MCF 10A (cell line): ENCODE data around the gene SCN1B. TPM values are rescaled to one million over a fixed set of nuclear protein-coding genes. Genes with fewer than 3 reads are reported as not detected.

Source experiments
- BruUV-seq: library from RNA; stranded (reverse); fragments of 400-500 nt; replicated peaks from 2 replicates; lab custom pipeline; 2021; lab: Mats Ljungman, UMichigan
- CTCF ChIA-PET: fragments of 300-600 bp; sonication (Branson Sonifier 250); formaldehyde crosslinking; extraction: SDS; loops from one replicate; lab custom pipeline; 2021; ENCODE audit warnings: antibody characterized with exemption, inconsistent platforms; lab: Yijun Ruan, JAX
- POLR2A ChIA-PET: fragments of 300-600, 350-650 bp; sonication (Branson Sonifier 250); formaldehyde crosslinking; extraction: SDS; loops from one replicate; lab custom pipeline; 2020; ENCODE audit warnings: antibody characterized with exemption, inconsistent platforms; lab: Yijun Ruan, JAX
- DNase-seq: peaks from one replicate; pipeline ENCODE4 v3.0.0-alpha.2; 2018; ENCODE audit not compliant: unreplicated experiment
- H3K27ac Mint-ChIP-seq: one replicate; pipeline ENCODE4 v1.8.0; 2022; ENCODE audit warnings: mild to moderate bottlenecking, low read depth, mixed read lengths; ENCODE audit not compliant: unreplicated experiment
- H3K27me3 Mint-ChIP-seq: one replicate; pipeline ENCODE4 v1.8.0; 2022; ENCODE audit warnings: mixed read lengths; ENCODE audit not compliant: insufficient read depth, unreplicated experiment
- H3K36me3 Mint-ChIP-seq: one replicate; pipeline ENCODE4 v1.8.0; 2022; ENCODE audit warnings: mild to moderate bottlenecking, moderate library complexity, mixed read lengths; ENCODE audit not compliant: insufficient read depth, unreplicated experiment
- H3K4me1 Mint-ChIP-seq: one replicate; pipeline ENCODE4 v1.8.0; 2022; ENCODE audit warnings: mixed read lengths; ENCODE audit not compliant: insufficient read depth, unreplicated experiment
- H3K4me3 Mint-ChIP-seq: one replicate; pipeline ENCODE4 v1.8.0; 2022; ENCODE audit warnings: mild to moderate bottlenecking, moderate library complexity, mixed read lengths; ENCODE audit not compliant: unreplicated experiment
- H3K9me3 Mint-ChIP-seq: one replicate; pipeline ENCODE4 v1.8.0; 2022; ENCODE audit warnings: mixed read lengths; ENCODE audit not compliant: unreplicated experiment
- intact Hi-C: fragments of 100-400 bp; cut with micrococcal nuclease; formaldehyde crosslinking; loops from 2 replicates; pipeline ENCODE4 v1.14.1; 2022
- total RNA-seq: library from RNA; stranded (reverse); gene quantifications from 2 replicates; pipeline ENCODE4 v1.2.3, GENCODE V29; 2022
- TF ChIP-seq, protein P1 (sequence below): fragments of 200-600 bp; IDR thresholded peaks from one replicate; pipeline ENCODE4 v1.8.0; 2022; ENCODE audit warnings: antibody characterized with exemption, mild to moderate bottlenecking; ENCODE audit not compliant: unreplicated experiment

The SCN1B gene
- total RNA-seq, 1 experiment from 2014 or later = 0.19 TPM

DNA sequence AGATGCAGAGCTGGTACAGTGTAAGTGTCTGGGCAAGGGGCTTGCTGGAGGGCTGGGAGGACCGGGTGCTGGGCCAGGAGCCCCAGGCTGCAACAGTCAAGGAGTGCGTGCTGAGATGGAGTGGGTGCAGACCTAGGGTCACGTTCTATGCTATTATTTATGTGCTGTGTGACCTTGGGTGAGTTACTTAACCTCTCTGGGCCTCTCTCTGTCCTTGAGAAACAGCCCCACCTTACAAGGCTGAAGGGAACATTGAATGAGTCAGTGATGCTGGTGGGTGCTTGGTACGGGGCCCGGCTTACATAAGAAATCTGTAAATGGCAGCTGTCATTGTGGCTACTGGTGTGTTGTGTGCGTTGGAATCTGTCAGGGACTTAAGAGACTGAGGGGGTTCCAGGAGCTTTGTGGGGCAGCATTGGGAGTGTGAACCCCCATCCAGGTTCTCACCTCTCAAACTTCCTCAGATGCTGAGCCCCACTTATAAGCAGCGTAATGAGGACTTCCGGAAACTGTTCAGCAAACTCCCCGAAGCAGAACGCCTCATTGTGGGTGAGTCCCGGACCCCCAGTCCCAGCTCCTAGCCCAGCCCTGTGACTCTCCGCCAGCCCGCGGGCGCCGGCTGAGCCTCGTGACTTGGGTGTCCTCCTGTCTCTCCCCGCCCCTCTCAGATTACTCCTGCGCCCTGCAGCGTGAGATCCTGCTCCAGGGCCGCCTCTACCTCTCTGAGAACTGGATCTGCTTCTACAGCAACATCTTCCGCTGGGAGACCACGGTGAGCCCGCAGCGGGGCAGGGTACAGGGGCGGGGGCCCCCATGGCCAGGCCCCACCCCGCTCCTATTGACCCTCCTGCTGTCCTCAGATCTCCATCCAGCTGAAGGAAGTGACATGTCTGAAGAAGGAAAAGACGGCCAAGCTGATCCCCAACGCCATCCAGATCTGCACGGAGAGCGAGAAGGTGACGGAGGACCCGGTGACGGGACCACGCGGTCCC lies 20.6 kb upstream of the SCN1B start:
- Mint-ChIP-seq H3K4me3 (no peak overlapping the region), H3K27me3 (no peaks in the 10 kb centered on the region), H3K36me3 (peaks cover 52% of the 10 kb centered on the region), H3K4me1 (peaks cover 6% of the 10 kb centered on the region), H3K27ac (no peak overlapping the region), H3K9me3 (no peaks in the 10 kb centered on the region)
- no TSS peak for BruUV-seq
- ChIA-PET POLR2A (interaction anchor here (2.7 kb wide), 1 partner anchor 10 kb away, joined by 9 read pairs; the partner anchor contains the start of gene GRAMD1A), CTCF (interaction anchor here (0.6 to 1.8 kb wide), 4 partner anchors 33 to 105 kb away, joined by 3 to 5 read pairs (median 4); no protein-coding TSS in a partner anchor)
- intact Hi-C loops = no loop called here
- DNase-seq = no peak
- TF ChIP-seq, protein P1, sequence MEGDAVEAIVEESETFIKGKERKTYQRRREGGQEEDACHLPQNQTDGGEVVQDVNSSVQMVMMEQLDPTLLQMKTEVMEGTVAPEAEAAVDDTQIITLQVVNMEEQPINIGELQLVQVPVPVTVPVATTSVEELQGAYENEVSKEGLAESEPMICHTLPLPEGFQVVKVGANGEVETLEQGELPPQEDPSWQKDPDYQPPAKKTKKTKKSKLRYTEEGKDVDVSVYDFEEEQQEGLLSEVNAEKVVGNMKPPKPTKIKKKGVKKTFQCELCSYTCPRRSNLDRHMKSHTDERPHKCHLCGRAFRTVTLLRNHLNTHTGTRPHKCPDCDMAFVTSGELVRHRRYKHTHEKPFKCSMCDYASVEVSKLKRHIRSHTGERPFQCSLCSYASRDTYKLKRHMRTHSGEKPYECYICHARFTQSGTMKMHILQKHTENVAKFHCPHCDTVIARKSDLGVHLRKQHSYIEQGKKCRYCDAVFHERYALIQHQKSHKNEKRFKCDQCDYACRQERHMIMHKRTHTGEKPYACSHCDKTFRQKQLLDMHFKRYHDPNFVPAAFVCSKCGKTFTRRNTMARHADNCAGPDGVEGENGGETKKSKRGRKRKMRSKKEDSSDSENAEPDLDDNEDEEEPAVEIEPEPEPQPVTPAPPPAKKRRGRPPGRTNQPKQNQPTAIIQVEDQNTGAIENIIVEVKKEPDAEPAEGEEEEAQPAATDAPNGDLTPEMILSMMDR = no peak

DNA sequence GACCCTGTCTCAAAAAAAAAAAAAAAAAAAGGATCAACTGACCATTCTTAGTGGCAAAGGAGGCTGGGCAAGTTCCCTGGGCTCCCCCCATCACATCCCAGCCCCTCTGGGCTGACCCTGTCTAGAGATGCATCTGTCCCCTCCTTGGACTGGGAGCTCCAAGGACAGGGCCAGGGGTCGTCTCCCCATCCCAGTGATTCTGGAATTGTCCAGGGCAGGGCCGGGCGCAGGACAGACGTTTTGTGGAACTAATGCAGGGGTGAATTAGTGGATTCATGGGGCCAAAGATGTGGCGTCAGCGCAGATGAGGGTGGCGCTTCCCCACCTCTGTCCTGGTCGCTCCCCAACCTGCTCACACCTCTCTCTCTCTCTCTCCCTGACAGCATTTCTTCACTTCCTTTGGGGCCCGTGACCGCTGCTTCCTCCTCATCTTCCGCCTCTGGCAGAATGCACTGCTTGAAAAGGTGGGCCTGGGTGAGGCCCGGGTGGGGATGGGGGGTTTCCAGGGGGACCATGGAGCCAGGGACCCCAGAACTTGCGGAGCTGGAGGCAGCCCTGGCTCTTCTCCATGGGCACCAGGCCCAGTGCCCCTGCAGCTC lies 19.1 kb upstream of the SCN1B start:
- CTCF ChIA-PET = interaction anchor here (0.6 to 4.6 kb wide), 6 partner anchors 10 to 744 kb away, joined by 3 to 45 read pairs (median 3); no protein-coding TSS in a partner anchor
- DNase-seq = no peak
- BruUV-seq = no TSS peak
- Mint-ChIP-seq H3K36me3 (peaks cover 51% of the 10 kb centered on the region), H3K4me3 (no peak overlapping the region), H3K4me1 (peaks cover 6% of the 10 kb centered on the region), H3K9me3 (no peaks in the 10 kb centered on the region), H3K27ac (no peak overlapping the region), H3K27me3 (no peaks in the 10 kb centered on the region)
- TF ChIP-seq, protein P1 = no peak
- POLR2A ChIA-PET = interaction anchor here (2.7 kb wide), 1 partner anchor 11 kb away, joined by 9 read pairs; the partner anchor contains the start of gene GRAMD1A
- intact Hi-C loops = no loop called here

DNA sequence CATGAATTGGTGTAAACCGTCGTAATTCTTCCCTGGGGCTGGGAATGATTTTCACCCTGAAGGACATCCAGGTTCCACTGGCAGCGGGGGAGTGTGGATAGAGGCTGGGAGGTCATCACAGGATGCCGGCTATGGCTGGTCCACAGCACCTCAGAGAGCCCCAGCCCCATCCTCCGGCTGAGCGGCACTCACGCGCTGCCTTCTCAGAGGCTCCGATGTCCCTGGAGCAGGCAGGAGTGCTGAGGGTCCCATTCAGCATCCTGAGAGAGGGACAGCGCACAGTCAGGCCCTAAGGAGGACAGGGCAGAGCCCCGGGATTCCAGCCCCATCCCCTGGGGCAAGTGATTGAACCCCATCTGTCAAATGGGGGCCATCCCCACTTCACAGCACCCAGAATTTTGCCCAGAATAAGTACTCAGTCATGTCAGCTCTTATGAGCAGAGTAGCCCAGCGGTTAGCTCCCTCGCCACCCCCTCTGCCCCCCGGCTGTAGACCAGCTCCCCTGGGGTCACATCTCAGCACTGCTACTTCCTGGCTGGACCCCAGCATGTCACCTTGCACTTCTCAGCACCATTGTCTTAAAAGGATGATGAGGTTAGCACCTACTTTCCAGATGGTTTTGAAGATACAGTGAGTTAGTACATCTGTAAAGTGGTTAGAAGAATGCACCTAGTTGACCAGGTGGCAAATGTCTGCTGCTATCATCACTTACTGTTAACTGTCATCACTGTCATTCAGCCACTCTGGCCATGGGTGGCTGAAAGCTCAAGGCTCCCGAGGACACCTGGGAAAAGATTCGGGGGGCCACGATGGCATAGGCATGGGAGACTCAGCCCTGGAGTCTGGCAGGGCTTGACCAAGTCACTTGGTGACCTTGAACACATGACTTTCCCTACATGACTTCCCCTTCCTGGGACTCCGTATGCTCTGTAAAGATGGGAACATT lies 18.3 kb upstream of the SCN1B start:
- H3K4me3 Mint-ChIP-seq = no peak overlapping the region
- H3K27me3 Mint-ChIP-seq = no peaks in the 10 kb centered on the region
- H3K4me1 Mint-ChIP-seq = no peaks in the 10 kb centered on the region
- no peak for DNase-seq
- BruUV-seq = no TSS peak
- intact Hi-C loops = no loop called here
- H3K36me3 Mint-ChIP-seq = peaks cover 53% of the 10 kb centered on the region
- TF ChIP-seq, protein P1 = no peak
- H3K9me3 Mint-ChIP-seq = no peaks in the 10 kb centered on the region
- ChIA-PET CTCF (interaction anchor here (0.6 to 4.6 kb wide), 14 partner anchors 11 to 1806 kb away, joined by 3 to 45 read pairs (median 4); no protein-coding TSS in a partner anchor), POLR2A (interaction anchor here (2.7 kb wide), 1 partner anchor 12 kb away, joined by 9 read pairs; the partner anchor contains the start of gene GRAMD1A)
- no peak overlapping the region for H3K27ac Mint-ChIP-seq
